ENCODE data around the gene HLF. TPM values are rescaled to one million over a fixed set of nuclear protein-coding genes. Genes with fewer than 3 reads are reported as not detected.
"Not testable (repeated sequence)": the region's sequence is repeated elsewhere in the genome, so short reads cannot be mapped to it uniquely, and the experiment has no call there.

HLF gene
- total RNA-seq, 1 donor from 2014 or later: 0.51 TPM

- Mint-ChIP-seq H3K27me3 (ENCODE audit: unreplicated experiment) (peaks cover 2% of the 10 kb centered on the region), H3K4me3 (ENCODE audit: unreplicated experiment) (no peak overlapping the region), H3K36me3 (ENCODE audit: unreplicated experiment) (no peaks in the 10 kb centered on the region), H3K27ac (ENCODE audit: unreplicated experiment) (no peak overlapping the region), H3K4me1 (ENCODE audit: unreplicated experiment) (no peaks in the 10 kb centered on the region), H3K9me3 (ENCODE audit: unreplicated experiment) (no peaks in the 10 kb centered on the region)
- TF ChIP-seq, protein P1, sequence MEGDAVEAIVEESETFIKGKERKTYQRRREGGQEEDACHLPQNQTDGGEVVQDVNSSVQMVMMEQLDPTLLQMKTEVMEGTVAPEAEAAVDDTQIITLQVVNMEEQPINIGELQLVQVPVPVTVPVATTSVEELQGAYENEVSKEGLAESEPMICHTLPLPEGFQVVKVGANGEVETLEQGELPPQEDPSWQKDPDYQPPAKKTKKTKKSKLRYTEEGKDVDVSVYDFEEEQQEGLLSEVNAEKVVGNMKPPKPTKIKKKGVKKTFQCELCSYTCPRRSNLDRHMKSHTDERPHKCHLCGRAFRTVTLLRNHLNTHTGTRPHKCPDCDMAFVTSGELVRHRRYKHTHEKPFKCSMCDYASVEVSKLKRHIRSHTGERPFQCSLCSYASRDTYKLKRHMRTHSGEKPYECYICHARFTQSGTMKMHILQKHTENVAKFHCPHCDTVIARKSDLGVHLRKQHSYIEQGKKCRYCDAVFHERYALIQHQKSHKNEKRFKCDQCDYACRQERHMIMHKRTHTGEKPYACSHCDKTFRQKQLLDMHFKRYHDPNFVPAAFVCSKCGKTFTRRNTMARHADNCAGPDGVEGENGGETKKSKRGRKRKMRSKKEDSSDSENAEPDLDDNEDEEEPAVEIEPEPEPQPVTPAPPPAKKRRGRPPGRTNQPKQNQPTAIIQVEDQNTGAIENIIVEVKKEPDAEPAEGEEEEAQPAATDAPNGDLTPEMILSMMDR (IDR thresholded peaks at IDR 0.05): no peak
- DNase-seq (ENCODE audit: extremely low spot score, unreplicated experiment): peak; percentile 49
Measured at GRCh38 chr17:55327225-55328088, 62.7 kb downstream of the HLF start.

DNA sequence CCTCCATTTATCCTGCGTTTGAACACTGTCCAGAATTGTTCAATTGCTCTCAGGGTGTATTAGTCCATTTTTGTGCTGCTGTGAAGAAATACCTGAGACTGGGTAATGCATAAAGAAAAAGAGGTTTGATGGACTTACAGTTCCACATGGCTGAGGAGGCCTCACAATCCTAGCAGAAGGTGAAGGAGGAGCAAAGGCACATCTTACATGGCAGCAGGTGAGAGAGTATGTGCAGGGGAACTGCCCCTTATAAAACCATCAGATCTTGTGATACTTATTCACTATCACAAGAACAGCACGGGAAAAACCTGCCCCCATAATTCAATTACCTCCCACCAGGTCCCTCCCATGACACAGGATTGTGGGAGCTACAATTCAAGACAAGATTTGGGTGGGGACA, 63.8 kb downstream of the HLF start:
- H3K27ac Mint-ChIP-seq (ENCODE audit: unreplicated experiment); H3K4me3 Mint-ChIP-seq (ENCODE audit: unreplicated experiment): not testable (repeated sequence)

DNA sequence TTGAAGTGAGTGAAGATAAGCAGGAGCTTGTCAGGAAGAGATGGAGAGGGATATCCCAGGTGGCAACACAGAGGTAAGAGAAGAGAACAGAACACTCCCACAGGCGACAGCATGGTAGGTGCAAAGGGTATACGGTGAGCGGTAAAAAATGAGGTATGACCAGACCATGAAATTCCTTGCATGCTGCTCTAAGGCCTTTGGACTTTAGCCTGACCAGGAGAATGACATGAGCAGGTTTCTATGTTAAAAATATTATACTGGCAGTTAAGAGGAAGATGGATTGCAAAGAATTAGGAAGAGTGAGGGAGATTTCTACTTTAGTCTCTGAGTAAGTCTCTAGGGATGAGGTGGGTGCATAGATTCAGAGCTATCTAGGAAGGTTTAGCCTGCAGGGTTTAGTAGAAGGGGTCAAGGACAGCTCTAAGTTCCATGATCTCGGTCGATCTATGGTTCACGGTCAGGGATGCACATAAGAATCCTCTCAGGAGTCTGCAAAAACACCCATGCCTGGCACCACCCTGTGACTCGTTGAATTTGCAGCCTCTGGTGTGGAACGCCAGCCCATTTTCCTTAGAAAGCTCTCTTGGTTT, 65.7 kb downstream of the HLF start:
- peak; percentile 54 for DNase-seq (ENCODE audit: extremely low spot score, unreplicated experiment)
- Mint-ChIP-seq H3K27ac (ENCODE audit: unreplicated experiment) (no peak overlapping the region), H3K27me3 (ENCODE audit: unreplicated experiment) (peaks cover 2% of the 10 kb centered on the region), H3K4me3 (ENCODE audit: unreplicated experiment) (no peak overlapping the region), H3K9me3 (ENCODE audit: unreplicated experiment) (no peaks in the 10 kb centered on the region), H3K36me3 (ENCODE audit: unreplicated experiment) (no peaks in the 10 kb centered on the region), H3K4me1 (ENCODE audit: unreplicated experiment) (no peaks in the 10 kb centered on the region)
- TF ChIP-seq, protein P1 (IDR thresholded peaks at IDR 0.05): no peak

More for the DNA sequence above, 63.8 kb downstream of the HLF start:
- not testable (repeated sequence) for H3K36me3 Mint-ChIP-seq (ENCODE audit: unreplicated experiment); H3K9me3 Mint-ChIP-seq (ENCODE audit: unreplicated experiment); H3K27me3 Mint-ChIP-seq (ENCODE audit: unreplicated experiment); H3K4me1 Mint-ChIP-seq (ENCODE audit: unreplicated experiment)
- peak; percentile 32 for DNase-seq (ENCODE audit: extremely low spot score, unreplicated experiment)

- Mint-ChIP-seq H3K36me3 (ENCODE audit: unreplicated experiment) (no peaks in the 10 kb centered on the region), H3K4me1 (ENCODE audit: unreplicated experiment) (no peaks in the 10 kb centered on the region), H3K27me3 (ENCODE audit: unreplicated experiment) (peaks cover 4% of the 10 kb centered on the region)
Measured at GRCh38 chr17:55332296-55333041, 67.7 kb downstream of the HLF start.

GRCh38 chr17:55334285-55334684, 69.5 kb downstream of the HLF start:
- Mint-ChIP-seq H3K4me1 (ENCODE audit: unreplicated experiment) (no peaks in the 10 kb centered on the region), H3K27ac (ENCODE audit: unreplicated experiment) (no peak overlapping the region), H3K4me3 (ENCODE audit: unreplicated experiment) (no peak overlapping the region), H3K9me3 (ENCODE audit: unreplicated experiment) (no peaks in the 10 kb centered on the region), H3K27me3 (ENCODE audit: unreplicated experiment) (peaks cover 15% of the 10 kb centered on the region), H3K36me3 (ENCODE audit: unreplicated experiment) (no peaks in the 10 kb centered on the region)
- DNase-seq (ENCODE audit: extremely low spot score, unreplicated experiment): peak; percentile 34
- TF ChIP-seq, protein P1 (IDR thresholded peaks at IDR 0.05): no peak

More at GRCh38 chr17:55332296-55333041, 67.7 kb downstream of the HLF start:
- Mint-ChIP-seq H3K27ac (ENCODE audit: unreplicated experiment) (no peak overlapping the region), H3K9me3 (ENCODE audit: unreplicated experiment) (no peaks in the 10 kb centered on the region), H3K4me3 (ENCODE audit: unreplicated experiment) (no peak overlapping the region)
- peak; percentile 38 for DNase-seq (ENCODE audit: extremely low spot score, unreplicated experiment)
- TF ChIP-seq, protein P1 (IDR thresholded peaks at IDR 0.05): no peak

All from osteocyte (in vitro differentiated cells).